NB4 (cell line): Measurements from ENCODE around the gene RAB40C.

Experiments used
- DNase-seq: peaks from one replicate; pipeline ENCODE4 v3.0.0; 2010; ENCODE audit warnings: low read depth
- H3K4me3 ChIP-seq: one replicate; pipeline ENCODE4 v1.5.1; 2011; ENCODE audit warnings: mild to moderate bottlenecking, low read depth, low read length, moderate library complexity
- CTCF ChIP-seq: IDR thresholded peaks from one replicate; pipeline ENCODE4 v1.5.1; 2012; ENCODE audit warnings: low read depth, low read length
- MAX ChIP-seq: IDR thresholded peaks from 2 replicates; pipeline ENCODE4 v1.6.1; 2011; ENCODE audit warnings: low read depth, low read length
- MYC ChIP-seq: IDR thresholded peaks from 2 replicates; pipeline ENCODE4 v1.6.1; 2011; ENCODE audit warnings: low read depth, low read length
- POLR2A ChIP-seq: IDR thresholded peaks from 2 replicates; pipeline ENCODE4 v1.6.1; 2011; ENCODE audit warnings: mild to moderate bottlenecking; ENCODE audit not compliant: insufficient read length; ENCODE audit errors: extremely low read depth

Gene RAB40C

GRCh38 chr16:677316-678190 lies 87.7 kb downstream of the RAB40C start:
- DNase-seq, result no peak
- TF ChIP-seq MYC (no peak), CTCF (no peak), POLR2A (no peak)
- H3K4me3 ChIP-seq, result no peak overlapping the region

GRCh38 chr16:678209-678857 lies 88.5 kb downstream of the RAB40C start:
- TF ChIP-seq CTCF, result no peak
- no peak for TF ChIP-seq MYC
- no peak for TF ChIP-seq POLR2A
- TF ChIP-seq MAX, result no peak
- H3K4me3 ChIP-seq, result no peak overlapping the region
- DNase-seq, result no peak
